OCI-LY1 (cell line): ENCODE results near the gene SEPTIN3.

ENCODE experiments used
- H2AFZ ChIP-seq: fragments of 200-600 bp; sonication (generic), shearing (Covaris generic); 2 replicates; pipeline ENCODE4 v1.6.0; 2014; ENCODE audit warnings: antibody characterized with exemption, mild to moderate bottlenecking, low read length
- H3F3A ChIP-seq: fragments of 200-600 bp; sonication (generic), shearing (Covaris generic); 2 replicates; pipeline ENCODE4 v1.6.0; 2014; ENCODE audit warnings: mild to moderate bottlenecking, antibody characterized with exemption, low read length, moderate library complexity; ENCODE audit not compliant: insufficient read depth
- H3K27ac ChIP-seq: fragments of 200-600 bp; sonication (generic); 2 replicates; pipeline ENCODE4 v1.5.1; 2014; ENCODE audit warnings: low read length, mixed run types, mild to moderate bottlenecking, low read depth; ENCODE audit not compliant: poor library complexity, severe bottlenecking
- H3K27me3 ChIP-seq: fragments of 200-600 bp; sonication (generic); 2 replicates; pipeline ENCODE4 v1.6.0; 2014; ENCODE audit warnings: antibody characterized with exemption, mild to moderate bottlenecking, low read length, moderate library complexity; ENCODE audit not compliant: insufficient read depth
- H3K36me3 ChIP-seq: fragments of 200-600 bp; sonication (generic); 2 replicates; pipeline ENCODE4 v1.6.1; 2014; ENCODE audit warnings: mild to moderate bottlenecking, antibody characterized with exemption, low read length, moderate library complexity, mixed read lengths; ENCODE audit not compliant: insufficient read depth
- H3K4me1 ChIP-seq: fragments of 200-600 bp; sonication (generic); 2 replicates; pipeline ENCODE4 v1.5.1; 2014; ENCODE audit warnings: mild to moderate bottlenecking, low read length, moderate library complexity; ENCODE audit not compliant: insufficient read depth, severe bottlenecking
- H3K4me2 ChIP-seq: fragments of 200-600 bp; sonication (generic), shearing (Covaris generic); 2 replicates; pipeline ENCODE4 v1.6.1; 2014; ENCODE audit warnings: low read length
- H3K4me3 ChIP-seq: fragments of 200-600 bp; sonication (generic); 2 replicates; pipeline ENCODE4 v1.5.1; 2014; ENCODE audit warnings: low read length, low read depth, mild to moderate bottlenecking, mixed read lengths; ENCODE audit not compliant: poor library complexity, severe bottlenecking
- H3K79me2 ChIP-seq: fragments of 200-600 bp; shearing (Covaris generic); 2 replicates; pipeline ENCODE4 v1.6.1; 2016; ENCODE audit warnings: mixed run types, low read length, mixed read lengths; ENCODE audit not compliant: insufficient read depth
- H3K9ac ChIP-seq: fragments of 200-600 bp; sonication (generic), shearing (Covaris generic); 2 replicates; pipeline ENCODE4 v1.6.1; 2014; ENCODE audit warnings: mild to moderate bottlenecking, low read length, mixed read lengths
- H3K9me2 ChIP-seq: fragments of 200-600 bp; sonication (generic), shearing (Covaris generic); 2 replicates; pipeline ENCODE4 v1.6.1; 2014; ENCODE audit warnings: low read depth, mild to moderate bottlenecking, low read length, mixed read lengths
- H3K9me3 ChIP-seq: fragments of 200-600 bp; shearing (Covaris generic); 2 replicates; pipeline ENCODE4 v1.6.1; 2014; ENCODE audit warnings: low read length, mixed read lengths
- H4K20me1 ChIP-seq: fragments of 200-600 bp; sonication (generic), shearing (Covaris generic); 2 replicates; pipeline ENCODE4 v1.6.0; 2016; ENCODE audit warnings: mild to moderate bottlenecking, low read length; ENCODE audit not compliant: insufficient read depth
- CTCF ChIP-seq: fragments of 200-600 bp; sonication (generic), shearing (Covaris generic); IDR thresholded peaks from 2 replicates; pipeline ENCODE4 v1.5.1; 2017; ENCODE audit warnings: mild to moderate bottlenecking, antibody characterized with exemption, low read length, moderate library complexity, mixed read lengths
- EZH2 ChIP-seq: fragments of 200-600 bp; sonication (generic), shearing (Covaris generic); IDR thresholded peaks from 2 replicates; pipeline ENCODE4 v1.8.0; 2017; ENCODE audit warnings: borderline replicate concordance, mixed run types, mild to moderate bottlenecking, antibody characterized with exemption, low read length, moderate library complexity, mixed read lengths

The SEPTIN3 gene

DNA sequence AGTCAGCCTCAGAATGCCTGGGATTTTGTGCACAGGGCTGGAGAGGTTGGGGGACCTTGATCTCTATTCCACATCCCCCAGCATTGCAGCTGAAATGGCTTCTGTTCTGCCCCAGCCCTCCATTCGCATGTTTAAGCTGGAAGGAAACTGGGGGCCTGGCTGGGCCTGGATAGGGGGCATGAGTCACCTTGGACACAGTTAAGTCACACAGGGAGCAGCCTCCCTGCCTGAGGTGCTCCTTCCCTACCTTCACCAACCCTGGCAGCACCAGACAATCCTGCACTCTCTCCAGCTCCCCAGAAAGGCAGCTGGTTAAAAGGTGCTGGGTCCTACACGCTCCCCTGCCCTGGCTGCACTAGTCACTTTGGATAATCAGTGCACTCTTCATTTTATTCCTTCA, 16.5 kb upstream of the SEPTIN3 start:
- no peaks in the 10 kb centered on the region for H3K9me2 ChIP-seq
- no peak overlapping the region for H3K27ac ChIP-seq
- TF ChIP-seq CTCF (no peak), EZH2 (no peak)
- H3K79me2 ChIP-seq, result no peaks in the 10 kb centered on the region
- no peaks in the 10 kb centered on the region for H3K27me3 ChIP-seq
- H3K36me3 ChIP-seq, result no peaks in the 10 kb centered on the region
- peaks cover 36% of the 10 kb centered on the region for H3K4me1 ChIP-seq
- no peak overlapping the region for H2AFZ ChIP-seq
- H4K20me1 ChIP-seq, result no peaks in the 10 kb centered on the region
- no peak overlapping the region for H3K4me2 ChIP-seq
- no peak overlapping the region for H3K9ac ChIP-seq
- H3K9me3 ChIP-seq, result no peaks in the 10 kb centered on the region
- H3F3A ChIP-seq, result no peaks in the 10 kb centered on the region
- H3K4me3 ChIP-seq, result no peak overlapping the region

GRCh38 chr22:41957941-41958556, 11.2 kb upstream of the SEPTIN3 start:
- H2AFZ ChIP-seq, result no peak overlapping the region
- H3K4me3 ChIP-seq, result no peak overlapping the region
- H3K9ac ChIP-seq, result no peak overlapping the region

GRCh38 chr22:41963453-41964111, 5.7 kb upstream of the SEPTIN3 start:
- no peaks in the 10 kb centered on the region for H4K20me1 ChIP-seq
- H2AFZ ChIP-seq, result no peak overlapping the region
- H3K27me3 ChIP-seq, result no peaks in the 10 kb centered on the region
- peaks cover 12% of the 10 kb centered on the region for H3K4me1 ChIP-seq
- no peak overlapping the region for H3K9ac ChIP-seq
- H3K4me2 ChIP-seq, result no peak overlapping the region
- H3K9me2 ChIP-seq, result no peaks in the 10 kb centered on the region
- H3F3A ChIP-seq, result no peaks in the 10 kb centered on the region
- H3K79me2 ChIP-seq, result no peaks in the 10 kb centered on the region
- no peaks in the 10 kb centered on the region for H3K9me3 ChIP-seq
- H3K36me3 ChIP-seq, result no peaks in the 10 kb centered on the region
- H3K27ac ChIP-seq, result no peak overlapping the region
- TF ChIP-seq EZH2 (no peak), CTCF (no peak)
- no peak overlapping the region for H3K4me3 ChIP-seq

More at GRCh38 chr22:41957941-41958556, 11.2 kb upstream of the SEPTIN3 start:
- Histone ChIP-seq H3F3A (no peaks in the 10 kb centered on the region), H3K9me2 (no peaks in the 10 kb centered on the region), H4K20me1 (no peaks in the 10 kb centered on the region), H3K9me3 (no peaks in the 10 kb centered on the region), H3K36me3 (no peaks in the 10 kb centered on the region), H3K27ac (no peak overlapping the region), H3K27me3 (no peaks in the 10 kb centered on the region), H3K4me2 (peak overlapping the region; percentile 60), H3K4me1 (peaks cover 29% of the 10 kb centered on the region), H3K79me2 (no peaks in the 10 kb centered on the region)
- TF ChIP-seq CTCF (no peak), EZH2 (no peak)
